Measurements from ENCODE around the gene APOE. TPM values are rescaled to one million over a fixed set of nuclear protein-coding genes. Genes with fewer than 3 reads are reported as not detected.

Gene APOE
- total and polyA plus RNA-seq, 9 of the 15 experiments (the other 6 are each of a cell fraction or from before 2014, with no cell fraction given): 0.14 to 180 (median 58.1) TPM; not detected in 1

DNA sequence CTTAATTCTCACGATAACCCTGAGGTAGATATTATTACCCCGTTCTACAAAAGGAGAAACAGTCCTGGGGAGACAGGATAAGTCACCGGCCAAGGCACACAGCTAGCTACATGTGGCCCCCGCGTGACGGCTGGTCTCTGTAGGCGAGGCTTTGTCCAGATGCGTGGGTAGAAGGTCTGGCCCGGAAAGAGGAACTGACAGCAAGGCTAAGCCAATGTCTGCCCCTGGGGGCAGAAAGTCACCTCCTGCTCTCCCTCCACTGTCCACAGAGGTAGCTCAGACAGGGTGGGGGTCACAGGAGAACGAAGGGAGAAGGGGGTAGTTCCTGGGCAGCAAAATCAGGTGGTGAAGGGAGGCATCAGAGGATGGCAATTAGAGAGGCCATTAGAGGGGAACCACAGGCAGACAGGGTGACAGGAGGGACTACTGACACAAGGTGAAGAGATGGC is 38.2 kb downstream of the APOE start (continued):
- TF ChIP-seq GTF2E2 (tag; IDR thresholded peaks at IDR 0.05) (no peak), EP300 (IDR thresholded peaks at IDR 0.05; ENCODE audit: low read length) (peak; percentile 45), SRSF3 (IDR thresholded peaks at IDR 0.05; ENCODE audit: insufficient read depth, low read length) (no peak), TBL1XR1 (IDR thresholded peaks at IDR 0.05; ENCODE audit: low read length in 2 of 2) (peak in 1 of 2 experiments; percentile 57; a peak in 1 of 4 replicates), U2AF1 (optimal IDR thresholded peaks at IDR 0.05; ENCODE audit: low read depth, low read length) (no peak), ZNF584 (CRISPR knock-in tag; IDR thresholded peaks at IDR 0.05; ENCODE audit: low read depth) (0 out of 2 replicates have a peak, but pooled peaks have one; percentile 70), ARNT (IDR thresholded peaks at IDR 0.05) (0 out of 4 replicates have a peak, but pooled peaks of 1 of the 2 experiments have one; percentile 19), NCOR1 (IDR thresholded peaks at IDR 0.05) (peak; percentile 33; the same call in 1 of the 2 replicates), MAZ (CRISPR knock-in tag; conservative IDR thresholded peaks at IDR 0.05 in 1 of 2, IDR thresholded peaks at IDR 0.05 in 1 of 2) (peak; percentile 68 to 83; a peak in 3 of 4 replicates), ZNF384 (IDR thresholded peaks at IDR 0.05; ENCODE audit: low read depth, low read length) (peak; percentile 7; the same call in 1 of the 2 replicates), TEAD1 (CRISPR knock-in tag; IDR thresholded peaks at IDR 0.05) (peak in 1 of 2 experiments; percentile 2; a peak in 1 of 4 replicates), EGR1 (conservative IDR thresholded peaks at IDR 0.05) (peak; percentile 97), TAF9B (IDR thresholded peaks at IDR 0.05; ENCODE audit: partially characterized antibody) (no peak), GATAD2A (IDR thresholded peaks at IDR 0.05) (peak; percentile 48; the same call in 1 of the 2 replicates), RBFOX2 (IDR thresholded peaks at IDR 0.05; ENCODE audit: low read depth, low read length) (peak; percentile 50)
- TF ChIP-seq, protein P1, sequence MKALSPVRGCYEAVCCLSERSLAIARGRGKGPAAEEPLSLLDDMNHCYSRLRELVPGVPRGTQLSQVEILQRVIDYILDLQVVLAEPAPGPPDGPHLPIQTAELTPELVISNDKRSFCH (CRISPR knock-in tag; IDR thresholded peaks at IDR 0.05): no peak
- TF ChIP-seq, protein P1 (tag; IDR thresholded peaks at IDR 0.05): peak; percentile 60
- TF ChIP-seq, protein P2, sequence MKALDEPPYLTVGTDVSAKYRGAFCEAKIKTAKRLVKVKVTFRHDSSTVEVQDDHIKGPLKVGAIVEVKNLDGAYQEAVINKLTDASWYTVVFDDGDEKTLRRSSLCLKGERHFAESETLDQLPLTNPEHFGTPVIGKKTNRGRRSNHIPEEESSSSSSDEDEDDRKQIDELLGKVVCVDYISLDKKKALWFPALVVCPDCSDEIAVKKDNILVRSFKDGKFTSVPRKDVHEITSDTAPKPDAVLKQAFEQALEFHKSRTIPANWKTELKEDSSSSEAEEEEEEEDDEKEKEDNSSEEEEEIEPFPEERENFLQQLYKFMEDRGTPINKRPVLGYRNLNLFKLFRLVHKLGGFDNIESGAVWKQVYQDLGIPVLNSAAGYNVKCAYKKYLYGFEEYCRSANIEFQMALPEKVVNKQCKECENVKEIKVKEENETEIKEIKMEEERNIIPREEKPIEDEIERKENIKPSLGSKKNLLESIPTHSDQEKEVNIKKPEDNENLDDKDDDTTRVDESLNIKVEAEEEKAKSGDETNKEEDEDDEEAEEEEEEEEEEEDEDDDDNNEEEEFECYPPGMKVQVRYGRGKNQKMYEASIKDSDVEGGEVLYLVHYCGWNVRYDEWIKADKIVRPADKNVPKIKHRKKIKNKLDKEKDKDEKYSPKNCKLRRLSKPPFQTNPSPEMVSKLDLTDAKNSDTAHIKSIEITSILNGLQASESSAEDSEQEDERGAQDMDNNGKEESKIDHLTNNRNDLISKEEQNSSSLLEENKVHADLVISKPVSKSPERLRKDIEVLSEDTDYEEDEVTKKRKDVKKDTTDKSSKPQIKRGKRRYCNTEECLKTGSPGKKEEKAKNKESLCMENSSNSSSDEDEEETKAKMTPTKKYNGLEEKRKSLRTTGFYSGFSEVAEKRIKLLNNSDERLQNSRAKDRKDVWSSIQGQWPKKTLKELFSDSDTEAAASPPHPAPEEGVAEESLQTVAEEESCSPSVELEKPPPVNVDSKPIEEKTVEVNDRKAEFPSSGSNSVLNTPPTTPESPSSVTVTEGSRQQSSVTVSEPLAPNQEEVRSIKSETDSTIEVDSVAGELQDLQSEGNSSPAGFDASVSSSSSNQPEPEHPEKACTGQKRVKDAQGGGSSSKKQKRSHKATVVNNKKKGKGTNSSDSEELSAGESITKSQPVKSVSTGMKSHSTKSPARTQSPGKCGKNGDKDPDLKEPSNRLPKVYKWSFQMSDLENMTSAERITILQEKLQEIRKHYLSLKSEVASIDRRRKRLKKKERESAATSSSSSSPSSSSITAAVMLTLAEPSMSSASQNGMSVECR (CRISPR knock-in tag; IDR thresholded peaks at IDR 0.05): peak; percentile 59; the same call in 1 of the 2 replicates
- TF ChIP-seq, protein P3, sequence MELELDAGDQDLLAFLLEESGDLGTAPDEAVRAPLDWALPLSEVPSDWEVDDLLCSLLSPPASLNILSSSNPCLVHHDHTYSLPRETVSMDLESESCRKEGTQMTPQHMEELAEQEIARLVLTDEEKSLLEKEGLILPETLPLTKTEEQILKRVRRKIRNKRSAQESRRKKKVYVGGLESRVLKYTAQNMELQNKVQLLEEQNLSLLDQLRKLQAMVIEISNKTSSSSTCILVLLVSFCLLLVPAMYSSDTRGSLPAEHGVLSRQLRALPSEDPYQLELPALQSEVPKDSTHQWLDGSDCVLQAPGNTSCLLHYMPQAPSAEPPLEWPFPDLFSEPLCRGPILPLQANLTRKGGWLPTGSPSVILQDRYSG (tag; conservative IDR thresholded peaks at IDR 0.05; ENCODE audit: low read depth): peak; percentile 60; the same call in 1 of the 2 replicates
- TF ChIP-seq, protein P4, sequence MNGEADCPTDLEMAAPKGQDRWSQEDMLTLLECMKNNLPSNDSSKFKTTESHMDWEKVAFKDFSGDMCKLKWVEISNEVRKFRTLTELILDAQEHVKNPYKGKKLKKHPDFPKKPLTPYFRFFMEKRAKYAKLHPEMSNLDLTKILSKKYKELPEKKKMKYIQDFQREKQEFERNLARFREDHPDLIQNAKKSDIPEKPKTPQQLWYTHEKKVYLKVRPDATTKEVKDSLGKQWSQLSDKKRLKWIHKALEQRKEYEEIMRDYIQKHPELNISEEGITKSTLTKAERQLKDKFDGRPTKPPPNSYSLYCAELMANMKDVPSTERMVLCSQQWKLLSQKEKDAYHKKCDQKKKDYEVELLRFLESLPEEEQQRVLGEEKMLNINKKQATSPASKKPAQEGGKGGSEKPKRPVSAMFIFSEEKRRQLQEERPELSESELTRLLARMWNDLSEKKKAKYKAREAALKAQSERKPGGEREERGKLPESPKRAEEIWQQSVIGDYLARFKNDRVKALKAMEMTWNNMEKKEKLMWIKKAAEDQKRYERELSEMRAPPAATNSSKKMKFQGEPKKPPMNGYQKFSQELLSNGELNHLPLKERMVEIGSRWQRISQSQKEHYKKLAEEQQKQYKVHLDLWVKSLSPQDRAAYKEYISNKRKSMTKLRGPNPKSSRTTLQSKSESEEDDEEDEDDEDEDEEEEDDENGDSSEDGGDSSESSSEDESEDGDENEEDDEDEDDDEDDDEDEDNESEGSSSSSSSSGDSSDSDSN (IDR thresholded peaks at IDR 0.05; ENCODE audit: borderline replicate concordance in 1 of 2, low read depth in 2 of 2, low read length in 2 of 2): peak; percentile 29 to 43; a peak in 1 of 4 replicates
